ENCODE measurements around the gene CLTC.

The CLTC gene

DNA sequence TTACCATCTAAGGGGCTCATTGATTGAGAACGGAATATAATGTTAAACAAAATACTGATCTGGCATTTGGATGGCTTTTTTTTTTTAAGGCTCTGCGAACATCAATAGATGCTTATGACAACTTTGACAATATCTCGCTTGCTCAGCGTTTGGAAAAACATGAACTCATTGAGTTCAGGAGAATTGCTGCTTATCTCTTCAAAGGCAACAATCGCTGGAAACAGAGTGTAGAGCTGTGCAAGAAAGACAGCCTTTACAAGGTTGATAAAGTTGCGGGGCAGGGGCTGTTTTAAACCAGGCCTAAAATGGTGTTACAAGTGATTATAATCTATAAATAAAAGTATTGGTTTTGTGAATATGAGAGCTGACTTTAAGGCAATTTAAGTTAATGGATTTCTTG is 65.3 kb downstream of the CLTC start:
- no peak for DNase-seq (ENCODE audit: low spot score)

GRCh38 chr17:59688008-59688407 is 68.3 kb downstream of the CLTC start:
- DNase-seq (ENCODE audit: low spot score): no peak

GRCh38 chr17:59688496-59688895 is 68.8 kb downstream of the CLTC start:
- DNase-seq (ENCODE audit: low spot score): no peak

DNA sequence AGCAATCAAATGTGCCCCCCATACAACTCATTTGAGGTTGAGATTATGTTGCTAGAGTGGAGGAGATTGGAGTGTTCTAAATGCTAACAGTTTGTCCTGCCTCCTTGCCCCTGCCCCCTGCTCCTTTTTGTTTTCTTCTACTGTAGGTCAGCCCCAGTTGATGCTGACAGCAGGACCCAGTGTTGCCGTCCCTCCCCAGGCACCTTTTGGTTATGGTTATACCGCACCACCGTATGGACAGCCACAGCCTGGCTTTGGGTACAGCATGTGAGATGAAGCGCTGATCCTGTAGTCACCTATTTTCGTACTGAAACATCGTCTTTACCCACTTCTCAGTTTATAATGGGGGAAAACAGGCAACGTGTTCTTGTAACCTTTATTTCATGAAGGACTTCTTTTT is 73.9 kb downstream of the CLTC start:
- no peak for DNase-seq (ENCODE audit: low spot score)

GRCh38 chr17:59694344-59694743 is 74.6 kb downstream of the CLTC start:
- DNase-seq (ENCODE audit: low spot score): no peak

DNA sequence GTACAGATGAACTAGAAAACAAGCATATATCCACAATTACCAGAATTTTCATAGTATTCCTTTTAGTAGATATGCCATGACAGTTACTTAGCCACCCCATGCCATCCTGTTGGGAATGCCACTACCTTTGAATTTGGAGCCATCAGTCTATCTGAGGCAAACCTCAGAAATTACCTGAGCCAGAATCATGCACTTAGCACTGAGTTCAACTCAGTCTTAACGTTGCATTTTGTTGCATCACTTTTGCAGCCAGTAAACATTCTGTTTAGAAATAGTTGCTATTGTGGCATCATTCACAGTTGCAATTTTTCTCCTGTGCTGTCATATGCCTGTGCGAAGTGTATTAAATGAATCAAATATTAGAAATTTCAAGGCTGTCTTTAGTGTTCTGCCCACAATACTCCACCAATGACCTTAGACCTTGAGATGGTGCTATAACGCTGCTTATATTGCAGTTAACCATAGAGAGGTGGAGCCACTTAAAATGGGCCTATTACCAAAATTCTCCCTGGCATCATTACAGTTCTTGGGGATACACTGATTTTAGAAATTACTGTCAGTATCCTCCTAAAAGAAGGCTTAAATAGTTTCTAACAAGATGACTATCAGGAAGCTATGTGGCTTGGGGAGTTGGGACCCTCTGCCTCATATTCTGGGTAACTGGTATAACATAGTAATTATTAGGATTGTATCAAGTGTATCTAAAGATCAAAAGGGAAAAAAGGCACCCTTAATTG is 76.4 kb downstream of the CLTC start:
- DNase-seq (ENCODE audit: low spot score): no peak

GRCh38 chr17:59696682-59697277 is 77.1 kb downstream of the CLTC start:
- DNase-seq (ENCODE audit: low spot score): no peak

DNA sequence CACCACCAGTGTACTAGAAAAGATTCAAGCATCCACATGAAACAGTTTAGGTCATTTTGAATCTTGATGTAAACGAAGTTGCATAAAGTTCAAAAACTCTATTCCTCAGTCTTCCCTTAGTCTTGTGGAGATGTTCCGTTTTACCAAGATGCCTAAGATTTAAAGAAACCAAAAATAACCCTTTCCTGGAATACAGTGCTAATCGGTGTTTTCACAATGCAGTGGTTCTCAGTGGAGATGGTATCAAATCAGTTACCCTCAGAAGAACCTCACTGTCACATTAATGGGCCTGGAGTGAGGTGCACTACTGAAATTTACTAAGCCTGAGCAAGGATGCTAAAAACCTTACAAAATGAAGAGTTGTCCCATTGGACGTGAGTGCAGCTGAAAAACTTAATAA is 78.4 kb downstream of the CLTC start:
- no peak for DNase-seq (ENCODE audit: low spot score)

GRCh38 chr17:59699218-59699617 is 79.5 kb downstream of the CLTC start:
- DNase-seq (ENCODE audit: low spot score): no peak

- DNase-seq (ENCODE audit: low spot score): no peak
Observed at GRCh38 chr17:59699786-59700185, 80.1 kb downstream of the CLTC start.

- DNase-seq (ENCODE audit: low spot score): no peak
Observed at GRCh38 chr17:59702304-59702703, 82.6 kb downstream of the CLTC start.

DNA sequence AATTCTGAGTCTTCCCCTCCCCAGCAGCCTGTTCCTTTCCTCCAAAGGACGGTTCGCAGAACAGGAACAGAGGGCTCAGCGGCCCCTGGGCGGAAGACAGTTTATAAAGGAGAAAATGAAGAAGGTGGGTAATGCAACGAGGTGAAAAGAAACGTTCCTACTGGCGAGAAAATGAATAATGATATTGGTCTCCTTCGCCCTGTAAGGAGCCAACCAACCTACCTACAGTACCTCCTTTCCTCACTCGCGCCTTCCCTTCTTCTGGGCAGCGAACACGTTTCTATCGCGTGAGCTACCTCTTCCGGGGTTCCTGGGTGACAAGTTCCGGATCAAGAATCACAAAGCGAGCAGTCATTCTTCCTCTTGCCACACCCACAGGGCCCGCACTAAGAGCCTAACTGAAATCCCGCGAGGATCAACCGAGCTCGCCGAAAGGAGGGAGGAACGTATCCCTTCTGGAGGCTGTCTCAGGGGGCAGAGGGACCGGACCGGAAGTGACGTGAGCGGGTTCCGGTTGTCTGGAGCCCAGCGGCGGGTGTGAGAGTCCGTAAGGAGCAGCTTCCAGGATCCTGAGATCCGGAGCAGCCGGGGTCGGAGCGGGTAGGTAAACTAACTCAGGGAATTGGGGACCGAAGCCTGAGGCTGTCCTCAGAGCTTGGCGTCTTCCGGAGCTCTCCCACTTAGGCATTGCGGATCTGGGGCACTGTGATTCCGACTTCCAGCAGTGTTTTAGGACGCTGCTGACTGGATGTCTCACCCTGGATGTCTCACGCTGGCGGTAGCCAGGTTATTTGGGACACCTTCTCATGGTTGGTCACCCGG is 87.7 kb downstream of the CLTC start, which contains the start of the genes PTRH2 and VMP1:
Gene PTRH2 (minus strand): TSS at position 282 of the 822 bp plus-strand sequence. CDS start 9,452 bp downstream, outside the sequence.
Gene VMP1 (plus strand): TSS at position 506 of the 822 bp plus-strand sequence. CDS start 23,793 bp downstream, outside the sequence.
- peak; percentile 100 for DNase-seq (ENCODE audit: low spot score)

DNA sequence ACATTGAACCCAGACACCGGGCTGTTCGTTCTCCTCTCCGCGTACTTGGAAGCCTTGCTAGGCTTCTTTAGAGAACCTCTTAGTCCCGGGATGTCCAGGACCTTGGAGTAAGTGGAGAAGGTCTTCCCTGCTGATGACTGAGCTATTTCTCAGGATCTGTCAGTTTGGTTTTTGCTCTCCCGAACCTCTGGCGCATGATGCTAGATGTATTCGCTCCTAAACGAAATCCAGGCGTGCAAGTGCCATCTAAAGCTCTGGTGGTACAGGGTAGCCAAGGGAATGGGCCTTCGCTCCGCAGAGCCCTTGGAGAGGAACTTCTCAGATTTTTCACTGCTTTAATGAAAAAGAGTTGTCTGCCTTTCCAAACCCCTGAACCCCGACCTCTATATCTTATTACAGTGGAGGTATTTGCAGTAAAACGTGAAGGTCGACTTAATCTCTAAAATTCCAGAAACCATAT is 88.3 kb downstream of the CLTC start:
- peak; percentile 26 for DNase-seq (ENCODE audit: low spot score)

- DNase-seq (ENCODE audit: low spot score): no peak
Observed at GRCh38 chr17:59711936-59712335, 92.2 kb downstream of the CLTC start.

DNA sequence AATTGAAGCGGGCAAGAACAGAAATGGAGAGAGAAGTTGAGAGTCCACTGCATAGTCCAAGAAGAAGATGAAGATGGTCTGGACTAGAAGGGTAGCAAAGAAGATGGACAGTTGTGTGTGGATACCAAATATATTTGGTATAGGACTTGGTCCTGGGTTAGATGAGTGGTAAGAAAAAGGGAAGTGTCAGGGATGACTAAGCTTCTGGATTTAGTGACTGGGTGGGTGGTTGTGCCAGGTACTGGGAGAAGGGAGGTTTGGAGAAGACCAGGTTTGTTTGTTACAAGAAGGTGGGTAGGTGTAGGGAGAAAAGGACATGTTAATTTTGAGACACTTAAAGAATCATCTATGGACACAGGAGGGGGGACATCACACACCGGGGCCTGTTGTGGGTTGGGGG is 93.2 kb downstream of the CLTC start:
- no peak for DNase-seq (ENCODE audit: low spot score)

DNA sequence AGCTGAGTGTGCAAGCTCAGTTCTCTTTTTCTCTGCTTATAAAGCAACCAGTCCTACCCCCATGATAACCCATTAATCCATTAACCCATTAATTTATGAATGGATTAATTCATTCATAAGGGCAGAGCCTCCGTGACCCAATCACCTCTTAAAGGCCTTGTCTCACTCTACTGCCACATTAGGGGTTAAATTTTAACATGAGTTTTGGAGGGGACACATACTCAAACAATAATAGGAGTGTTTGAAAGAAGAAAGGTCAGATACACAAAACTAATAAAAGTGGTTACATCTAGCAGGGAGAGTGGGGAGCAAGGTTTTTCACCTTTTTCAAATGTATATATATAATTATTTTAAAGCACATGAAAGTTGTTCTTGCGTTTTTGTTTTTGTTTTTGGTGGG is 94.6 kb downstream of the CLTC start:
- no peak for DNase-seq (ENCODE audit: low spot score)

DNA sequence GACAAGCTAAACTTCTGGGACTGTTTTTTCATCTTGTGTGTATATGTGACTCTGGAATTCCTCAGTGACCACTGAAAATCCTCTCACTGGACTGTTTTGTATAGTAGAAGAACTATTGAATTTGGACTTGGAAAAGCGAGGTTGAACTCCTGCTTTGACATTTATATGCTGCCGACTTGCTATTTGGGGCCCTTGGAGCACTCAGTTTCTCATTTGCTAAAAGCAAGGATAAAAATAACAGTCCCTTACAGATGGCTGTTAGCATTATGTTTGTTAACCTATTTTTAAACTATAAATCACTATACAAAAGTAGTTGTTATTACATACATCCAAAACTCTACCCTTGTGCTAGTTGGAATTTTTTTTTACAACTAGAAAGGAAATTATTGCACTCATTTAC is 96.7 kb downstream of the CLTC start:
- no peak for DNase-seq (ENCODE audit: low spot score)

DNA sequence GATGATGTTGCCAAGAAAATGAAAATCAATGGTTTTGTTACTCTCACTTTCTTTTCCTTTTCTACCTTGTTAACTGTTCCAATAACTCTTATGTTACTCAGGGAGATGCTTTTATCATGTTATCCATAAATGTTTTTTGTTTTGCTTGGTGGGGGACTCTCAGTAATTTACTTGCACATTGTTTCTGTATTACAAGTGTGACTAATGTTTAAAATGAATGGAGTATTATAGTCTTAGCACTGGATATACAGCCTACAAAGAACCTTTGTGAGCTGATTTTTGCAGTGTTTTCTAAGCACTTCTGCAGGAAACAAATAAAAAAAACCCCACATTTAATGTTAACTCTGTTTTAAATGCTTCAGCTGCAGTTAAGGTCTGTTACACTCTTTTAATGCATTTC is 99.8 kb downstream of the CLTC start:
- peak; percentile 23 for DNase-seq (ENCODE audit: low spot score)

- DNase-seq (ENCODE audit: low spot score): no peak
Observed at GRCh38 chr17:59722623-59723022, 102.9 kb downstream of the CLTC start.

- DNase-seq (ENCODE audit: low spot score): no peak
Observed at GRCh38 chr17:59723041-59723440, 103.3 kb downstream of the CLTC start.

GRCh38 chr17:59723607-59724006 is 103.9 kb downstream of the CLTC start:
- DNase-seq (ENCODE audit: low spot score): no peak

DNA sequence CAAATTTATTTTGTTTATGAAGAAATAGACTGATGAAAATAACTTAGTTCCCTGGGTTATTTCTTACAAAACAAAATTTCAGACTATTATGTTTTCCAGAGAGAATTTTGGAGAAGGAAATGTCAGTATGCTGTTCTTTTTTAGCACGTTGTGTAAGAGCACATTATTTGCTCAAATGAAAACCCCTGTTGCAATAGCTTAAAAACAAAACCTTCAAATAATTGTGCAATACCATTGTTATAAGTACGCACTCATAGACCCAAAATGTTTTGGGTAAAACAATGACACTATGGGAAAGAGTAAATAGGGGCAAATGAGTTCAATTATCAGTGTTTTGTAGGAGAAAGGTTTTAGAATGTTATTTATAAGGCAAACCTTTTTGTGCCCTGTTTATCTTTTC is 106.0 kb downstream of the CLTC start:
- no peak for DNase-seq (ENCODE audit: low spot score)

All from Ammon's horn (tissue), 1 donor.